ENCODE results near the gene DCC.

Gene DCC

GRCh38 chr18:52427521-52428175 is 87.7 kb downstream of the DCC start:
- no peak for DNase-seq (ENCODE audit: low spot score)

GRCh38 chr18:52431683-52432082 is 91.7 kb downstream of the DCC start:
- DNase-seq (ENCODE audit: low spot score) = peak; percentile 22

- no peak for DNase-seq (ENCODE audit: low spot score)
These were observed 93.8 kb downstream of the DCC start for GRCh38 chr18:52433797-52434196.

- DNase-seq (ENCODE audit: low spot score) = no peak
These were observed 95.3 kb downstream of the DCC start for GRCh38 chr18:52435301-52435700.

- DNase-seq (ENCODE audit: low spot score) = no peak
These were observed 97.2 kb downstream of the DCC start for GRCh38 chr18:52437161-52437560.

GRCh38 chr18:52439457-52439856 is 99.5 kb downstream of the DCC start:
- DNase-seq (ENCODE audit: low spot score) = no peak

- DNase-seq (ENCODE audit: low spot score) = no peak
These were observed 101.8 kb downstream of the DCC start for GRCh38 chr18:52441794-52442193.

GRCh38 chr18:52442686-52443085 is 102.7 kb downstream of the DCC start:
- no peak for DNase-seq (ENCODE audit: low spot score)

- DNase-seq (ENCODE audit: low spot score) = no peak
These were observed 111.3 kb downstream of the DCC start for GRCh38 chr18:52451256-52451655.

GRCh38 chr18:52451851-52452250 is 111.9 kb downstream of the DCC start:
- no peak for DNase-seq (ENCODE audit: low spot score)

GRCh38 chr18:52452427-52452826 is 112.4 kb downstream of the DCC start:
- no peak for DNase-seq (ENCODE audit: low spot score)

GRCh38 chr18:52459890-52460289 is 119.9 kb downstream of the DCC start:
- DNase-seq (ENCODE audit: low spot score) = no peak

- no peak for DNase-seq (ENCODE audit: low spot score)
These were observed 122.9 kb downstream of the DCC start for GRCh38 chr18:52462853-52463252.

GRCh38 chr18:52465391-52465790 is 125.4 kb downstream of the DCC start:
- DNase-seq (ENCODE audit: low spot score) = no peak

GRCh38 chr18:52468496-52468895 is 128.5 kb downstream of the DCC start:
- DNase-seq (ENCODE audit: low spot score) = no peak

GRCh38 chr18:52475325-52475724 is 135.3 kb downstream of the DCC start:
- no peak for DNase-seq (ENCODE audit: low spot score)

GRCh38 chr18:52481116-52481515 is 141.1 kb downstream of the DCC start:
- no peak for DNase-seq (ENCODE audit: low spot score)

GRCh38 chr18:52484977-52485376 is 145.0 kb downstream of the DCC start:
- DNase-seq (ENCODE audit: low spot score) = no peak

GRCh38 chr18:52486052-52486451 is 146.1 kb downstream of the DCC start:
- no peak for DNase-seq (ENCODE audit: low spot score)

- no peak for DNase-seq (ENCODE audit: low spot score)
These were observed 149.7 kb downstream of the DCC start for GRCh38 chr18:52489396-52490306.

- DNase-seq (ENCODE audit: low spot score) = no peak
These were observed 156.4 kb downstream of the DCC start for GRCh38 chr18:52496426-52496825.

- no peak for DNase-seq (ENCODE audit: low spot score)
These were observed 159.0 kb downstream of the DCC start for GRCh38 chr18:52499016-52499415.

- no peak for DNase-seq (ENCODE audit: low spot score)
These were observed 159.6 kb downstream of the DCC start for GRCh38 chr18:52499644-52500043.

Data from globus pallidus (tissue), 1 donor.